Astrocyte of the cerebellum (primary cell): ENCODE measurements around the gene SPECC1.

ENCODE experiments used
- DNase-seq: peaks from one replicate; pipeline ENCODE4 v3.0.0-alpha.2; 2011; ENCODE audit warnings: low read depth
- H3K4me3 ChIP-seq: 2 replicates; pipeline ENCODE4 v1.5.1; 2011; ENCODE audit warnings: mild to moderate bottlenecking, low read depth, low read length, moderate library complexity
- in situ Hi-C: cut with HindIII; loops from 2 replicates; pipeline ENCODE4 v1.10.0; 2017; ENCODE audit warnings: low sequenced_read_pairs
- TF ChIP-seq, protein P1 (sequence below): IDR thresholded peaks from 2 replicates; pipeline ENCODE4 v1.5.1; 2012; ENCODE audit warnings: low read length, low read depth, moderate library complexity, mild to moderate bottlenecking; ENCODE audit errors: missing control alignments

Gene SPECC1

DNA sequence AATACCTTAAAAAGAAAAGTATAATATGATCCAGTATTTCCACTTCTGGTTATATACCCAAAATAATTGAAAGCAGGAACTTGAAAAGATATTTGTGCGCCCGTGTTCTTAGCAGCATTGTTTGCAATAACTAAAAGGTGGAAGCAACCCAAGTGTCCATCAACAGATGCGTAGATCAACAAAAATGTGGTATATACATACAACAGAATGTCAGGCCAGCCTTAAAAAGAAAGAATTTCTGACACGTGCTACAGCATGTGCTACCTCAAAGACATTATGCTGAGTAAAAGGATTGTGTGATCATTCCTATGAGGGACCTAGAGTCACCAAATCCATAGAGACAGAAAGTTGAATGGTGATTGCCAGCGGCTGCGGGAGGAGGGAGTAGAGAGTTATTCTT, 133.1 kb downstream of the SPECC1 start:
- DNase-seq = no peak
- TF ChIP-seq, protein P1, sequence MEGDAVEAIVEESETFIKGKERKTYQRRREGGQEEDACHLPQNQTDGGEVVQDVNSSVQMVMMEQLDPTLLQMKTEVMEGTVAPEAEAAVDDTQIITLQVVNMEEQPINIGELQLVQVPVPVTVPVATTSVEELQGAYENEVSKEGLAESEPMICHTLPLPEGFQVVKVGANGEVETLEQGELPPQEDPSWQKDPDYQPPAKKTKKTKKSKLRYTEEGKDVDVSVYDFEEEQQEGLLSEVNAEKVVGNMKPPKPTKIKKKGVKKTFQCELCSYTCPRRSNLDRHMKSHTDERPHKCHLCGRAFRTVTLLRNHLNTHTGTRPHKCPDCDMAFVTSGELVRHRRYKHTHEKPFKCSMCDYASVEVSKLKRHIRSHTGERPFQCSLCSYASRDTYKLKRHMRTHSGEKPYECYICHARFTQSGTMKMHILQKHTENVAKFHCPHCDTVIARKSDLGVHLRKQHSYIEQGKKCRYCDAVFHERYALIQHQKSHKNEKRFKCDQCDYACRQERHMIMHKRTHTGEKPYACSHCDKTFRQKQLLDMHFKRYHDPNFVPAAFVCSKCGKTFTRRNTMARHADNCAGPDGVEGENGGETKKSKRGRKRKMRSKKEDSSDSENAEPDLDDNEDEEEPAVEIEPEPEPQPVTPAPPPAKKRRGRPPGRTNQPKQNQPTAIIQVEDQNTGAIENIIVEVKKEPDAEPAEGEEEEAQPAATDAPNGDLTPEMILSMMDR = no peak
- no peak overlapping the region for H3K4me3 ChIP-seq
- in situ Hi-C loops = no loop called here

DNA sequence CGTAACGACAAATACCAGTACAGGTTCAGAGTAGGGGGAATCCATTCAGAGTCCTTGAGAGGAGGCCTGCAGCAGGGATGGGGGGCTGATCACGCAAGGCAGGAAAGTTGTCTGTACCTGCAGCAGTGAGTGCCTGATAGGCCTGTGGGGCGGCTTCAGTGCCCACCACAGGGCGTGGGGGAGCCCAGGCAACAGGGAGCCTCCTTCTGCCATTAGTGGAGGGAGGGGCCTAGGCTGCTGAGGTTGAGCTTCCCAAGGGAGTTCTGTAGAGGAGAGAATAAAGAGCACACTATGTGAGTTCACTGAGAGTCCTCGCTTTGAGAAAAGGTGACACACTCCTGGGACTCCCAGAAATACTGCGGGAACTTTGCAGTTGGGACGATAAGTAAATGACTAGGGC, 134.6 kb downstream of the SPECC1 start:
- DNase-seq = no peak
- in situ Hi-C loops = no loop called here
- no peak overlapping the region for H3K4me3 ChIP-seq
- TF ChIP-seq, protein P1 = no peak

DNA sequence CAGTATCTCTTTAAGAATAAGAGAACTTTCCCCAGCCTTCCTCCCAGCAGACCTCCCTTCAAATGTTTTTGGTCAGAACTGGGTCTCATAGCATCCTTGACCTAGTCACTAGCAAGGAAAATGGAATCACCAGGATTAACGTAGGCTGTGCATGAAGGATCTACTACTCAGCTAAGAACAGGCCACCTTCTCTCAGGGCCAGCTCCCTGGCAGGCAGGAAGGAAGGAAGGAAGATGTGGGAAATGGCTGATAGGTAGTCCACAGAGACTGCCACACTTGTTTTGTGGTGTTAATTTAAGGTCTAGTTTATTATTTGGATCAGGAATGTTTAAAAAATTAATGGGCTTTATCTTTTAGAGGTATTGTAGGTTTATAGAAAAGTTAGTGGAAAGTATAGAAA, 136.4 kb downstream of the SPECC1 start:
- TF ChIP-seq, protein P1 = no peak
- no peak for DNase-seq
- H3K4me3 ChIP-seq = no peak overlapping the region
- in situ Hi-C loops = no loop called here

DNA sequence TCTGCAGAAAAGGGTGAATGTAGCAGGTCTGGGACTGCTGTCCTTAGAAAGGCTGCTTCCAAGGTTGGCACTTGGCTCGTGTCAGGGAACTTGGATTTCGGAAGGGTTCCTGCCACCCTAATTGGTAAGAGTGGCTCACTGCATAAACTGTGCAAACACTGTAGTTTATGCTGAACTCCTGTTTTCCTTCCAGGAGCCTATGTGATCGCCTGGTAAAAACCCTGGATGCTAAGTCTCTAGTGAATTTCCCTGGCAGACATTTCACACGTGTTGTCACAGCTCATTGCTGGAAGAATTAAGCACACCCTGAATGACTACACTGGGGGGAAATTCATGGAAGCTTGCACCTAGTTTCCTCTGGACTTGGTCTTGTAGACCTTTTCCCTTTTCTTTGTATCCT, 140.1 kb downstream of the SPECC1 start:
- in situ Hi-C loops = no loop called here
- no peak overlapping the region for H3K4me3 ChIP-seq
- DNase-seq = no peak
- TF ChIP-seq, protein P1 = no peak

DNA sequence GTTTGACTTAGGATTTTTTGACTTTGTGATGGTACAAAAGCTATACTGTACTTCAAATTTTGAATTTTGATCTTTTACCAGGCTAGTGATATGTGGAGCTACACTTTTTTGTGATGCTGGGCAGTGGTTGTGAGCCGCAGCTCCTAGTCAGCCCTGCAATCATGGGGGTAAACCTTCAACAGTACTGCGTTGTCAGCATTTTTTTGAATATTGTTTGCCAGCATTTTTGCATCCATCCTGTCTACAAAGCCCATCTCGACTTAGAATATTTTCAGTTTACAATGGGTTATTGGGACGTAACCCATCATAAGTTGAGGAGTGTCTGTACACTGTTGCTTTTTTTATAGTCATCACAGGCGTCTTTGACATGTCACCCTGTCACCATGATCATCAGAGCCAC, 142.0 kb downstream of the SPECC1 start:
- DNase-seq = no peak
- in situ Hi-C loops = no loop called here
- TF ChIP-seq, protein P1 = no peak
- no peak overlapping the region for H3K4me3 ChIP-seq

DNA sequence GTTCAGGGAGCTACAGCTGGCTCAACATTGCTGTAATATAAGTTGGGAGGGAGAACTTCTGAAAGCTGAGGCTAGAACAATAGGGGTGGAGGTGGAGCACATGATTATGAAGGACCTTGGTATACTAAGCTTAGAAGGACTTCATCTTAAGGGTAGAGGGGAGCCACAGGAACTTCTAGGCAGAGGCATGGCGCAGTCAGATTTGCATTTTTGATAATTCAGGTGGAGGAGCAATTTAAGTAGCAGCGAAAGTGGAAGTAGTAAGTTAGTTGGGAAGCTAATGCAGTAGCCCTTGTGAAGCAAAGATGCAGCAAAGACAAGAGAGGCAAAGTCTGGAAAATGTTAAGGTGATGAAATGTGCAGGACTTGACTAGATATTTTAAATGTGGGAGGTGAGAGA, 144.1 kb downstream of the SPECC1 start:
- in situ Hi-C loops = no loop called here
- DNase-seq = no peak
- TF ChIP-seq, protein P1 = no peak
- H3K4me3 ChIP-seq = no peak overlapping the region
